Measurements from ENCODE around the gene MACROD2.

DNA sequence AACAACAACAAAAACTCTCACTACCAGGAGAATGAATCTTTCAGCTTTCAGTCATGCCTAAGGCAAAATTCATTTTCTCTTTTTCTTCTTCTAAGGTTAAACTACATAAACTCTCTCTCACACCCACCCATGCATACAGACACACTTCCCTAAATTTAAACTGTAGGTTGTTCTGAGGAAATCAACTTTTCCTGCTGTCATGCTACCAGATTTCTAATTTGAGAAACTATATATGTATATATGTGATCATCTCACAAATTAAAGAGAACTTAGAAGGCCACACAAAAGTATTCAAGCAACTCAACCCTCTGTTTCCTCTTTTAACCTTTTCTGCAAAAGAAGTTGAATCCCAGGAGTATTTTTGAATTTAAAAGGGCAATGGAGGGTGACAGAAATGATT lies 2045.4 kb downstream of the MACROD2 start:
- TF ChIP-seq, protein P1, sequence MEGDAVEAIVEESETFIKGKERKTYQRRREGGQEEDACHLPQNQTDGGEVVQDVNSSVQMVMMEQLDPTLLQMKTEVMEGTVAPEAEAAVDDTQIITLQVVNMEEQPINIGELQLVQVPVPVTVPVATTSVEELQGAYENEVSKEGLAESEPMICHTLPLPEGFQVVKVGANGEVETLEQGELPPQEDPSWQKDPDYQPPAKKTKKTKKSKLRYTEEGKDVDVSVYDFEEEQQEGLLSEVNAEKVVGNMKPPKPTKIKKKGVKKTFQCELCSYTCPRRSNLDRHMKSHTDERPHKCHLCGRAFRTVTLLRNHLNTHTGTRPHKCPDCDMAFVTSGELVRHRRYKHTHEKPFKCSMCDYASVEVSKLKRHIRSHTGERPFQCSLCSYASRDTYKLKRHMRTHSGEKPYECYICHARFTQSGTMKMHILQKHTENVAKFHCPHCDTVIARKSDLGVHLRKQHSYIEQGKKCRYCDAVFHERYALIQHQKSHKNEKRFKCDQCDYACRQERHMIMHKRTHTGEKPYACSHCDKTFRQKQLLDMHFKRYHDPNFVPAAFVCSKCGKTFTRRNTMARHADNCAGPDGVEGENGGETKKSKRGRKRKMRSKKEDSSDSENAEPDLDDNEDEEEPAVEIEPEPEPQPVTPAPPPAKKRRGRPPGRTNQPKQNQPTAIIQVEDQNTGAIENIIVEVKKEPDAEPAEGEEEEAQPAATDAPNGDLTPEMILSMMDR (IDR thresholded peaks at IDR 0.05; ENCODE audit: insufficient read depth, low read depth, low read length), result no peak
- TF ChIP-seq EZH2 (IDR thresholded peaks at IDR 0.05; ENCODE audit: insufficient read depth, low read length), result no peak
